ENCODE results near the gene KLHL24.

KLHL24 gene

DNA sequence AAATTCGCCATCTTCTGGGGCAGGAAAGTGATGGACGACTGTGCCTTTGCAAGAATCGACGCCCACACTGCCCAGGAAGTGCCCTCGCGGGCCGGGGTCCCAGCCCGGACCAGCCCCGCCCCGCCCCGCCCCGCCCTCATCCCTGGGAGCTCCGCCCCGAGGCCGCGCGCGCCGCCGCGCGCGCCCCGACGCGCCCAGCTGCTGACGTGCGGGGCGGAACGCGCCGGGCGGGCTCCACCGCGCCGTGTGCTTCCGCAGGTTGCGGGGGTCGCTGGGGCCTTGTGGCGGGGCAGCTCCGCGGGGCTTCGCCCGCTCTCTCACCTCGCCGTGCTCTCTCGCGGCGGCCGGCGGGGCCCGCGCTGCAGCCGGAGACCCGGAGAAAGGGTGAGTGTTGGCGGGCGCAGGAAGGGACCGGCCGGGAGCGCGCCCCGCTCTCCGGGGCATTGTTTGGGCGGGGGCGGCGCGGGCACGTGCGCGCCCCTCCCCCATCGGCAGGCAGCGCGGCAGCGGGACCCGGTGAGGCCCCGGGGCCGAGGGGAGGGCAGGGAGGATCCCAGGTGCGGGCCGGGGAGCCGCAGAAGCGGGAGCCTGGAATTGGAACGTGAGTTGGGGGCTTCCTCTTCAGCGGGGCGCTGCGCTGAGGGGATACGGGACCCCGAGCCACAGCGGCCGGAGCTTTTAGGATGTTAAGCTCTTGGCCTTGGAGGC, 62.3 kb downstream of the KLHL24 start, which contains the start of gene YEATS2:
TSS of gene YEATS2 (plus strand) at position 188 of the 708 bp plus-strand sequence. CDS start 17,366 bp downstream, outside the sequence.
- Histone ChIP-seq H3K36me3 (ENCODE audit: control insufficient read depth in 2 of 2, insufficient read depth in 1 of 2, low read length in 2 of 2) (no peaks in the 10 kb centered on the region; a peak in 1 of 3 replicates), H3K4me1 (ENCODE audit: control insufficient read depth, insufficient read depth, low read length) (0 out of 2 replicates have a peak, but pooled peaks cover 3% of the 10 kb centered on the region), H3K9me3 (ENCODE audit: control insufficient read depth, insufficient read depth, low read depth, low read length) (no peaks in the 10 kb centered on the region), H3K27ac (ENCODE audit: extremely low read depth, low read depth, low read length) (peak within 1 kb of the TSS; percentile 86; the same call in 1 of the 2 replicates), H3K4me3 (ENCODE audit: low read depth, low read length) (peak within 1 kb of the TSS; percentile 95)
- POLR2A ChIA-PET = interaction anchor here (0.6 to 1.6 kb wide), 5 partner anchors 61 to 131 kb away, joined by 3 to 5 read pairs (median 3); no protein-coding TSS in a partner anchor
- CTCF ChIA-PET = interaction anchor here (0.6 kb wide), 1 partner anchor 13 kb away, joined by 5 read pairs; no protein-coding TSS in a partner anchor
- TF ChIP-seq ZNF335 (tag by site-specific recombination; conservative IDR thresholded peaks at IDR 0.05) = no peak
- no peak for TF ChIP-seq ZNF280C (tag by site-specific recombination; IDR thresholded peaks at IDR 0.05)
- peak; percentile 74; the same call in 1 of the 2 replicates for TF ChIP-seq ZNF561 (tag by site-specific recombination; IDR thresholded peaks at IDR 0.05; ENCODE audit: borderline replicate concordance)
- no peak for TF ChIP-seq ZNF747 (tag by site-specific recombination; IDR thresholded peaks at IDR 0.05)
- no peak for TF ChIP-seq ZNF394 (tag by site-specific recombination; IDR thresholded peaks at IDR 0.05; ENCODE audit: borderline replicate concordance)
- TF ChIP-seq ZNF175 (tag by site-specific recombination; IDR thresholded peaks at IDR 0.05) = no peak
- no peak for TF ChIP-seq ZBTB49 (tag by site-specific recombination; IDR thresholded peaks at IDR 0.05; ENCODE audit: low read depth)
- TF ChIP-seq ZNF558 (tag by site-specific recombination; IDR thresholded peaks at IDR 0.05) = no peak
- TF ChIP-seq ZSCAN30 (tag by site-specific recombination; IDR thresholded peaks at IDR 0.05) = peak; percentile 93
- no peak for TF ChIP-seq ZNF184 (tag by site-specific recombination; IDR thresholded peaks at IDR 0.05)
- 0 out of 2 replicates have a peak, but pooled peaks have one; percentile 25 for TF ChIP-seq OSR2 (tag by site-specific recombination; IDR thresholded peaks at IDR 0.05)
- no peak for TF ChIP-seq ZFP37 (tag by site-specific recombination; IDR thresholded peaks at IDR 0.05)
- TF ChIP-seq, protein P1, sequence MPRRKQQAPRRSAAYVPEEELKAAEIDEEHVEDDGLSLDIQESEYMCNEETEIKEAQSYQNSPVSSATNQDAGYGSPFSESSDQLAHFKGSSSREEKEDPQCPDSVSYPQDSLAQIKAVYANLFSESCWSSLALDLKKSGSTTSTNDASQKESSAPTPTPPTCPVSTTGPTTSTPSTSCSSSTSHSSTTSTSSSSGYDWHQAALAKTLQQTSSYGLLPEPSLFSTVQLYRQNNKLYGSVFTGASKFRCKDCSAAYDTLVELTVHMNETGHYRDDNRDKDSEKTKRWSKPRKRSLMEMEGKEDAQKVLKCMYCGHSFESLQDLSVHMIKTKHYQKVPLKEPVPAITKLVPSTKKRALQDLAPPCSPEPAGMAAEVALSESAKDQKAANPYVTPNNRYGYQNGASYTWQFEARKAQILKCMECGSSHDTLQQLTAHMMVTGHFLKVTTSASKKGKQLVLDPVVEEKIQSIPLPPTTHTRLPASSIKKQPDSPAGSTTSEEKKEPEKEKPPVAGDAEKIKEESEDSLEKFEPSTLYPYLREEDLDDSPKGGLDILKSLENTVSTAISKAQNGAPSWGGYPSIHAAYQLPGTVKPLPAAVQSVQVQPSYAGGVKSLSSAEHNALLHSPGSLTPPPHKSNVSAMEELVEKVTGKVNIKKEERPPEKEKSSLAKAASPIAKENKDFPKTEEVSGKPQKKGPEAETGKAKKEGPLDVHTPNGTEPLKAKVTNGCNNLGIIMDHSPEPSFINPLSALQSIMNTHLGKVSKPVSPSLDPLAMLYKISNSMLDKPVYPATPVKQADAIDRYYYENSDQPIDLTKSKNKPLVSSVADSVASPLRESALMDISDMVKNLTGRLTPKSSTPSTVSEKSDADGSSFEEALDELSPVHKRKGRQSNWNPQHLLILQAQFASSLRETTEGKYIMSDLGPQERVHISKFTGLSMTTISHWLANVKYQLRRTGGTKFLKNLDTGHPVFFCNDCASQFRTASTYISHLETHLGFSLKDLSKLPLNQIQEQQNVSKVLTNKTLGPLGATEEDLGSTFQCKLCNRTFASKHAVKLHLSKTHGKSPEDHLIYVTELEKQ (tag by site-specific recombination; IDR thresholded peaks at IDR 0.05; ENCODE audit: borderline replicate concordance) = no peak
- TF ChIP-seq ZNF16 (tag by site-specific recombination; IDR thresholded peaks at IDR 0.05; ENCODE audit: low read depth) = no peak
- no peak for TF ChIP-seq ZNF366 (tag by site-specific recombination; conservative IDR thresholded peaks at IDR 0.05)
- TF ChIP-seq WT1 (tag by site-specific recombination; IDR thresholded peaks at IDR 0.05) = peak; percentile 57; the same call in 1 of the 2 replicates
- TF ChIP-seq, protein P2, sequence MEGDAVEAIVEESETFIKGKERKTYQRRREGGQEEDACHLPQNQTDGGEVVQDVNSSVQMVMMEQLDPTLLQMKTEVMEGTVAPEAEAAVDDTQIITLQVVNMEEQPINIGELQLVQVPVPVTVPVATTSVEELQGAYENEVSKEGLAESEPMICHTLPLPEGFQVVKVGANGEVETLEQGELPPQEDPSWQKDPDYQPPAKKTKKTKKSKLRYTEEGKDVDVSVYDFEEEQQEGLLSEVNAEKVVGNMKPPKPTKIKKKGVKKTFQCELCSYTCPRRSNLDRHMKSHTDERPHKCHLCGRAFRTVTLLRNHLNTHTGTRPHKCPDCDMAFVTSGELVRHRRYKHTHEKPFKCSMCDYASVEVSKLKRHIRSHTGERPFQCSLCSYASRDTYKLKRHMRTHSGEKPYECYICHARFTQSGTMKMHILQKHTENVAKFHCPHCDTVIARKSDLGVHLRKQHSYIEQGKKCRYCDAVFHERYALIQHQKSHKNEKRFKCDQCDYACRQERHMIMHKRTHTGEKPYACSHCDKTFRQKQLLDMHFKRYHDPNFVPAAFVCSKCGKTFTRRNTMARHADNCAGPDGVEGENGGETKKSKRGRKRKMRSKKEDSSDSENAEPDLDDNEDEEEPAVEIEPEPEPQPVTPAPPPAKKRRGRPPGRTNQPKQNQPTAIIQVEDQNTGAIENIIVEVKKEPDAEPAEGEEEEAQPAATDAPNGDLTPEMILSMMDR (tag by site-specific recombination; IDR thresholded peaks at IDR 0.05) = no peak
- no peak for TF ChIP-seq ZNF654 (tag by site-specific recombination; IDR thresholded peaks at IDR 0.05; ENCODE audit: low read depth)
- no peak for TF ChIP-seq ZNF112 (tag by site-specific recombination; IDR thresholded peaks at IDR 0.05)
- TF ChIP-seq, protein P3, sequence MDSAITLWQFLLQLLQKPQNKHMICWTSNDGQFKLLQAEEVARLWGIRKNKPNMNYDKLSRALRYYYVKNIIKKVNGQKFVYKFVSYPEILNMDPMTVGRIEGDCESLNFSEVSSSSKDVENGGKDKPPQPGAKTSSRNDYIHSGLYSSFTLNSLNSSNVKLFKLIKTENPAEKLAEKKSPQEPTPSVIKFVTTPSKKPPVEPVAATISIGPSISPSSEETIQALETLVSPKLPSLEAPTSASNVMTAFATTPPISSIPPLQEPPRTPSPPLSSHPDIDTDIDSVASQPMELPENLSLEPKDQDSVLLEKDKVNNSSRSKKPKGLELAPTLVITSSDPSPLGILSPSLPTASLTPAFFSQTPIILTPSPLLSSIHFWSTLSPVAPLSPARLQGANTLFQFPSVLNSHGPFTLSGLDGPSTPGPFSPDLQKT (IDR thresholded peaks at IDR 0.05; ENCODE audit: borderline replicate concordance, low read depth, low read length) = no peak
- TF ChIP-seq KLF8 (tag by site-specific recombination; IDR thresholded peaks at IDR 0.05) = peak; percentile 48; the same call in 1 of the 2 replicates
- TF ChIP-seq, protein P4, sequence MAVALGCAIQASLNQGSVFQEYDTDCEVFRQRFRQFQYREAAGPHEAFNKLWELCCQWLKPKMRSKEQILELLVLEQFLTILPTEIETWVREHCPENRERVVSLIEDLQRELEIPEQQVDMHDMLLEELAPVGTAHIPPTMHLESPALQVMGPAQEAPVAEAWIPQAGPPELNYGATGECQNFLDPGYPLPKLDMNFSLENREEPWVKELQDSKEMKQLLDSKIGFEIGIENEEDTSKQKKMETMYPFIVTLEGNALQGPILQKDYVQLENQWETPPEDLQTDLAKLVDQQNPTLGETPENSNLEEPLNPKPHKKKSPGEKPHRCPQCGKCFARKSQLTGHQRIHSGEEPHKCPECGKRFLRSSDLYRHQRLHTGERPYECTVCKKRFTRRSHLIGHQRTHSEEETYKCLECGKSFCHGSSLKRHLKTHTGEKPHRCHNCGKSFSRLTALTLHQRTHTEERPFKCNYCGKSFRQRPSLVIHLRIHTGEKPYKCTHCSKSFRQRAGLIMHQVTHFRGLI (tag by site-specific recombination; IDR thresholded peaks at IDR 0.05) = no peak
- TF ChIP-seq, protein P5, sequence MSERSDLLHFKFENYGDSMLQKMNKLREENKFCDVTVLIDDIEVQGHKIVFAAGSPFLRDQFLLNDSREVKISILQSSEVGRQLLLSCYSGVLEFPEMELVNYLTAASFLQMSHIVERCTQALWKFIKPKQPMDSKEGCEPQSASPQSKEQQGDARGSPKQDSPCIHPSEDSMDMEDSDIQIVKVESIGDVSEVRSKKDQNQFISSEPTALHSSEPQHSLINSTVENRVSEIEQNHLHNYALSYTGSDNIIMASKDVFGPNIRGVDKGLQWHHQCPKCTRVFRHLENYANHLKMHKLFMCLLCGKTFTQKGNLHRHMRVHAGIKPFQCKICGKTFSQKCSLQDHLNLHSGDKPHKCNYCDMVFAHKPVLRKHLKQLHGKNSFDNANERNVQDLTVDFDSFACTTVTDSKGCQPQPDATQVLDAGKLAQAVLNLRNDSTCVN (tag by site-specific recombination; optimal IDR thresholded peaks at IDR 0.05) = peak; percentile 82

Measured in HEK293 (cell line).